NCI-H446 (cell line): ENCODE measurements around the gene DNAJC10.
A peak's percentile ranks its signal among the peaks of the same experiment; 100 is the strongest.

Source experiments
- DNase-seq, 2 experiments: peaks; one replicate each; lab custom pipeline; 2025; lab: John Stamatoyannopoulos, UW

The DNAJC10 gene

DNA sequence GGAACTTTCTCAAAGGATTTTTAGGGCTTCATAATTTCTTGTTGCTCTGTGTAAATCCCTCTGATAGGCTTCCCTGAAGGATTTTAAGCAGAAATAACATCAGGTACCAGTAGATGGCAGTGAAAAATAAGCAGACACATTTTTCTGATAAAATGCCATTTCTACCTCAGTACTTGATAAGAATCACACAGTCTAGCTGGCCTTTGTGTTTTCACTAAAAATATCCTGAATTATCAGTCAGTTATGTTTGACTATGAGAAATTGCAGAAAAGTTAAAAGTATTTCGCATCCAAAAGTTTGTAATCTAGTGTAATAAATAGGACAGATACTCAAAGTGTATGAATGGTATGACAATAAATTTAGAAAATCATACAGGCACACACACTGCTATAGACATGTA is 68.7 kb downstream of the DNAJC10 start:
- DNase-seq: peak in 1 of 2 experiments; percentile 38

DNA sequence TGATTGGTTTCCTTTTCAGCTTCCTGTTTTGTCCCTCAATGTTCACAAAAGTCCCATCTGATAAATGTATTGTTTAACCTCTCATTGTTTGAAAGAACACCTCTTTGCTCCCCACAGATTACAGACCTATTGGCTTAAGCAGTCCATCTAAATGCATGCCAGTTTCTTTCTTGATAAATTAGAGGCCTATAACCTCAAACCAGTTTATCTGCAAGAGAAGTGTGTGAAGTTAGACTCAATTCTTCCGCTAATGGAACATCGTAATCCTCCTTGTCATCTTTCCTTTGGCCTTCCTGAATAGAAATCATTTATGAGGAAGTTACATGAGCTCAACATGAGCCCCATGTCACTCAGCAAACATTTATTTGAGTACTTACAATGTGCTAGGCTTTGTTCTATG is 76.4 kb downstream of the DNAJC10 start:
- DNase-seq: no peak

DNA sequence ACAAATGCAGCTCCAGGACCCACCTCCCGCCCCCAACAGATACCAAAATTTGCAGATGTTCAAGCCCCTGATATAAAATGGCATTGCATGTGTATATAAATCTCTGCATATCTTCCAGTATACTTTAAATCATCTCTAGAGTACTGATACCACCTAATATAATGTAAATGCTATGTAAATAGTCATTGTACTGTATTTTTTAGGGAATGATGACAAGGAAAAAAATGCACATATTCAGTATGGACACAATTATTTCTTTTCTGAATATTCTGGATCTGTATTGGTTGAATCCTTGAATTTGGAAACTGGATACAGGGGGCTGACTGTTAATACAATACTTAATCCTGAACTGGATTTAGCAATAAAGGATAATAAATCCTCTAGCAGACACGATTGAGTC is 82.7 kb downstream of the DNAJC10 start:
- DNase-seq: no peak

DNA sequence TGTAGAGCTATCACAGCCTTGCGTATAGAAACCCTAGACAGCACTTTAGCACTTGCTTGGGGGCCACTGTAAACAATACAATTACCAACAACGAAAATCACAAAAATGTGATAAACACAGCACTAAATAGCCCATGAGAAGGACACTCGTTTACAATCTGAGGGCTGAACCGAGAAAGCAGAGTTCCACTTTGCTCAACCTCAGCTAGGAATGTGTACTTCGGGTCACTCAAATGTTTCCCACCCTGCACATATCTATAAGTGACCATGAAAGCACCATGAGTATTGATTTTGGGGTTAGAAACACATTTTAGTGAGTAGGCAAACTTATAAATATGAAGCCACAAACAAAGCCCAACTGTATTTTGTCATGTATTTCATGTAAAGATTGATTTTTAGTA is 88.1 kb downstream of the DNAJC10 start:
- DNase-seq: no peak

DNA sequence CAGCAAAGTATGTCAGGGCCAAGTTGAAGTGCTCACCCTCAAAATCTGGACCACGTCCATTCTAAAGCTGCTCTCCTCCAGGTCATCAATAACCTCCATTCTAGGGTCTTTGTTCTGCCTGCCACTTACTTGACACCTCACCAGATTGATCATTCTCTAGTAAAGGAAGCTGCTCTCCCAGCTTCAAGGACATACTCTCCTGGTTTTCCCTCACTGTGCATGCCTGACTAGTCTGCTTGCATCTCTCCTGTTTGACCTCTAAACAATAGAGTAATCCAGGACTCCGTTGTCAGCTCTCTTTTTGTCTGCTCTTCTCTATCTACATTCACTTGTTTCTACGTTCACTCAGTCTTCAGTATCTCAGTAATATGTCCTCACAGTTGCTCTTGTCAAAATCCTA is 91.3 kb downstream of the DNAJC10 start:
- no peak for DNase-seq

DNA sequence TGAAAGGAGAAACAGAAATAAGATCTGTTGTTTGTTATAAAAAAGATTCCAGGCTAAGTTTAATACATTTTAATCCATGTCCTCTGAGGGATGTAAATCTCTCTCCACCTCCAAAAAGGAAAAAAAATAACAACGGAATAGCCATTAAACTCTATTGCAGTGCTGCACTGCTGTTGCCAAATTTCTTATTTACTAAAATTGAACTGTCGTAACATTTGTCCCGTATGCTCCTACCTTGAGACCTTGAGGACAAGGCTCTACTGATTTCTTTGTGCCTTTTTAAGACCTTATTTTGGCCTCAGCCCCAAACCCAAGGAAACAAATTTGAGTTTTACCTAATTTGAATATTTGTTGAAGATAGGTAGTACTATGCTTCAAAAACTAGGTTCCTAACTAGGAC is 94.0 kb downstream of the DNAJC10 start:
- no peak for DNase-seq

DNA sequence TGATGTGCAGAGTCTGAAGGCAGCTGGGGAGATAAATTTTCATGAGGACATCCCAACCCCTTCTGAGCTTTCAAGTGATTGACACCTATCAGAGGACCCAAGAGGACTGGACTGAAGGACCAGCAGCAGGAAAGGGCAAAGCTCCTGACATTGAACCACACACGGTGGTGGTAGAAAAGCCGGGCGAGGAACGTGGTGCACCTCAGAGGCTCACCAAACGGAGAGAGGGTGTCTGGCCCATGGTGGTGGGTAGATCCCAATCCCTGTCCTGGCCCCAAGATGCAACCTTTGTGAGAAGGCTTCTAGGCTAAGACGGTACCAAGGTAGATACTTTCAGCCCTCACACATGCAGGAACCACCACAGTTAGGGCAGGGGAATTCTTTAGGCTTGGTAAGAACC is 98.3 kb downstream of the DNAJC10 start:
- no peak for DNase-seq

DNA sequence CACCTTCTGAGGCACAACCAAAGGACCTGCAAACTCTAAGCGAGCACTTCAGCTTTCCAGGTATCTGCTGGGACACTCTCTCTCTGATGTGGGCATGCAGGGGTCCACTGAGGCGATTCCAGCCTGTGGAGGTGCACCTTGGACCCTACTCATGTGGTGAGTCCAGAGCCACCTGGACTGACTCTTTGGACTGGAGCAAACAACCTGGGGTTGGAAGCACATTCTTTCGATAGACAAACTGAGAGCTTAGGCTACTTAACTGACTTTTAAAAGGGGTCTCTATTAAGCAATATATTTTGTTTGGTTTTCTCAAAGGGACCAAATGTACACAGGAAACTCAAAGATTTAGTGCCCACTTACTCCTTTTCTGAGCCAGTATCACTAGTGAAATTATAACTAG is 98.7 kb downstream of the DNAJC10 start:
- DNase-seq: no peak

DNA sequence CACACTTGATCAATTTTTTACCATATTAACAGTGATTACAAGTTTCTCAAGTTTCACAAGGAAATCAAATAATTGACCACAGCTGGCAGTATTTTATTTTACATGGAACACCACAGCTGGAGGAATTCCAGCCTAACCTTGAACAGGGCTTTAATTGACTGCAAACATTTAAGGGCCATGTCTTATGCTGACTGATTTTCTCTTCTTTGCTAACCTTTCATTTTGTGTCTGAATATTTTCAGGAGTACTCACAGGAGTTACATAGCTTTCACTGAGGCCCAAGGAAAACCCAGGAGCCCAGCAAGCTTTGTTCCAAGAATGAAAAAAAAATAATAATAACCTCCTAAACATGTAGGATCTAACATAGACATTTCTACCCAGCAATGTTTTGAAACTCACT is 100.8 kb downstream of the DNAJC10 start:
- DNase-seq: no peak

DNA sequence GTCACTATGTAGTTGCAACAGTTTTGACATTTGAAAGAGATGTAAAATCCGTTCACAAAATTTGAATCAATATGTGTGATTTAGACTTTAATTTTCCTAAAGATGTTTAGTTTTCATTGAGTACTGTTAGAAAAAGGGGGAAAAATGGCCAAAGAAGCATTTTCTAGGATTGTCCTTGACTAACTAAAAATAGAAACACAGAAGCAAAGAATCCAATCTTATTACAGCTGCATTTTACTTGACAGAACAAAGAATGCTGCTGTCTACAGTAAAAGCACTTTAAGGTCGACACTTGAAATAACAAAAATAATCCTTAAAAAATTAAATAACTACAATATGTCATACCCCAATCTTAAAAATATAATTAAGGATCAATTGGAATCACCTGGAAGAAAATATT is 101.5 kb downstream of the DNAJC10 start:
- no peak for DNase-seq

DNA sequence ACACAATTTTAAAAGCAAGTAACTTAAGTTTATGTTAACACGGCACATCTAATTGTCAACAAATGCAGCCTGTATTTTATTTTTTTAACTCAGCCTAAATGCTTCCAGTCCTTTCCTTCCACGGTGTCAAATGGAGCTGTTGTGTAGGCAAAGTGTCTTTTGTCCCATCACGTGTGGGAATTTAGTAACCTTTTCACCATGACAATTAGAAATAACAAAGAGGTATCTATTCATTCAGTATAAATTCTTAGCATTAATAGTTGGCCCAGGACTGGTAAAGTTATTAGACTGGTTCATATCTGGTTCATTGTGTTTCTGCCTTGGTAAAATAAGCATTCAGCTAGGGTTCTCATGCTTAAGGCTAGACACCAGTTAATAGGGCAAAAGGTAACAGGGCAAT is 102.4 kb downstream of the DNAJC10 start:
- DNase-seq: no peak

DNA sequence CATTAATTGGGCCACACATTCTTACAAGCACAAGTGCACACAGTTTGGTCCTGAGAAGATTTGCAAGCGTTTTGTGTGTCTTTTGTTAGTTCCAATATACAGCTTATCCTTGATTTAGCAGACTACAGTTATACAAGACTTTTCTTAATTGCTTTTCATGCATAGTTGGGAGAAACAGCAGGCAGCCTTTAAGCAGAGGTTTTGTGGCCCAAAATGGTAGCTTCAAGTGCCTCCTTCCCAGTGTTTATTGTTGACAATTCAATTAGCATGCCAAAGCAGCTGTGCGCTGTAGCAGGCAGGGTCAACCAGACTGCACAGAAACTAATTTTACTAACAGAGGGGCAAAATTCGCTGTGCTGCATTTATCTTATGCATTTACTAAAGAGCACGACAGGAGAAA is 102.9 kb downstream of the DNAJC10 start:
- no peak for DNase-seq

DNA sequence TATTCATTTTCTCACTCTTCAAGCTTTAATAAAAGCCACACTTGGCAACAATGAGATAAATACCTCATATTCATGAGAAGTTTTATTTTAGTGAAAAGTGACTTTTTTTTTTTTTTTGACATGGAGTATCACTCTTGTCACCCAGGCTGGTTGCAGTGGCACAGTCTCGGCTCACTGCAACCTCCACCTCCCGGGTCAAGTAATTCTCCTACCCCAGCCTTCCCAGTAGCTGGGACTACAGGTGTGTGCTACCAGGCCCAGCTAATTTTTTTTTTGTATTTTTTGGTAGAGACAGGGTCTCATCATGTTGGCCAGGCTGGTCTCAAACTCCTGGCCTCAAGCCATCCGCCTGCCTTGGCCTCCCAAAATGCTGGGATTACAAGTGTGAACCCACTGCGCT is 103.4 kb downstream of the DNAJC10 start:
- no peak for DNase-seq

DNA sequence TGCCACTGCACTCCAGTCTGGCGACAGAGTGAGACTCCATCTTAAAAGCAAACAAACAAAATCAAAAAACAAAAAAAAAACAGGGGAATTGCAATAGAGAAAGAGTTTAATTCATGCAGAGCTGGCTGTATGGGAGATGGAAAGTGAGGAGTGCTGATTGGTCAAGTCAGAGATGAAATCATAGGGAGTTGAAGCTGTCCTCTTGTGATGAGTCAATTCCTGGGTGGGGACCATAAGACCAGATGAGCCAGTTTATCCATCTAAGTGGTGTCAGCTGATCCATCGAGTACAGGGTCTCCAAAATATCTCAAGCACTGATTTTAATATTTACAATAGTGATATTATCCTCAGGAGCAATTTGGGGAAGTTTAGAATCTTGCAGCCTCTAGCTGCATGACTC is 105.1 kb downstream of the DNAJC10 start:
- DNase-seq: no peak

DNA sequence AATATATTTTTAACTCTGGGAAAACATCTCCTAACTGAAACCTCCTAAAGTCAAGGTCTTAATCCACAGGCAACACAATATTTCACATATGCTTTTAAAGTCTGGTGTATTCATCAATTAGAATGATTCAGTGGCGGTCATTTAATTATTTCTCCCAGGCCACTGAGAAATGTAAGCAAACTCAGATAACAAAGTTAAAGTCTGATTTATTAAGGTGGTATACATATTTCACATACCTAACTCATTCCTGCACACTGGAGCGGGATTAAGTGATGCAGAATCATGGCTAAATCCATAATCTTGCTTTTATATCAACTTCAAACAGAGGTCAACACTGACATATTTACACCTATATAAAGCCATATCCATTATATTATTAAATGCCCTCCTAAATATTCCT is 106.7 kb downstream of the DNAJC10 start:
- DNase-seq: no peak

DNA sequence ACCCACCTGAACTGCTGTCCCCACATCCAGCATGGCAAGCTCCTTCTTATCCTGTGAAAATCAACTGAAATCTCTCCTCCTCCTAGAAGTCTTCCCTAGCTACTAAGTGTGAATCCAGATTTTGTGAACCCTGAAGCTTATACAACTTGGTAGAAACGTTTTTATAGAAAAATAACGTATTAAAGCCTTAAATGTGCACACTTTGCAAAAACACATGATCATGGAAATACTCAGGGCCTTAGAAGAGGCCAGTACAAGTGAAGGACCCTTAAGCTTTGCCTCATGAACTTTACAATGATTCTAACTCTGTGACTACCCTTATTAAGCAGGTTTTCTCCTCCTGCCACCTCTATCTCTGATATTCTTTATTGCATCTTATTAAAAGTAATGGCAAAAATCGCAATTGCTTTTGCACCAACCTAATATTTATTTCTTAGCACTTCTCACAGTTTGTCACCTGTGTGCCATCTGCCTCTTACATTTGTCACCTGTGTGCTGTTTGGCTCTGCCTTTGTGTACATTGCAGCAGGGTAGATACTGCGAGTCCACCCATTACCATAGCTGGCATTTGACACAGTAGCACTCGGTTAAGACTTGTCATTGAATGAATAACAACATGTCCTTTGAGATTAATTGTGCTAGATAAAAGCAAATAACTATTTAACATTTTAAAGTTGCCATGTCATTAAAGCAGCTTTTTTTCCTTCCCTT is 108.2 kb downstream of the DNAJC10 start:
- no peak for DNase-seq

DNA sequence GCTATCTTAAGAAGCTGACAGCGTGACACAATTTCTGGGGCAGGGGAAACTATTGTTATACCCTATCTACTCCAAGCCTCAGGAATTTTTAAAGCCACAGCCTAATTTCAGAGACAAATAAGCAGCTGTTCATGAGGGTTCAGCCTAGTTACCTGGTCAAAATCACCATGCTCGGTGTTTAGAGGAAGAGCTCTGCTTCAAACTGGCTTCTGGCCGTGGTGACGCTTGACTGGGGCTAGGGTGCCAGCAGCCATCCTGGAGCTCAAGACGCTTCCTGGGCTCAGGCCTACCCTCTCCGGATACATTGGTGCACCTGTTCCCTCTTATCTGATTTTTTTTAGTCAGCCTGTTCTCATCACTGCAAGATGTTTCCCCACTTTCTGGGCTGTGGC is 108.7 kb downstream of the DNAJC10 start:
- DNase-seq: no peak

DNA sequence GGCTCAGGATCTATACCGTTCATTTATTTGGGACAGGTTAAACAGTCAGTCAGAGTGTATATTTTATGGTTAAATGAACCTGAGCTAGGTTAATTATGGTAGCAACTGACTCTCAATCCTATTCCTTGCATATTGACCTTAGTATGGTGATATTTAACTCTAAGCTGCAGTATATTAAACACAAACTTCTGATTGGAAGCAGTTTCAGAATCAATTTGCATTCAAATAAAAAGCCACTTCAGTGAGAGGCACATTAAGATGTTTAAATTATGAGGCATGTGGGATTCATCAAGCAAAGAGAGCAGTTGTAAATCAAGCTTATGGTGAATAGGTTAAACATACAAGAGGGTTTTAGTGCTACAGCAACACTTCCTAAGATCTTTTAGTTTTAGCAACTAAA is 110.0 kb downstream of the DNAJC10 start:
- no peak for DNase-seq

DNA sequence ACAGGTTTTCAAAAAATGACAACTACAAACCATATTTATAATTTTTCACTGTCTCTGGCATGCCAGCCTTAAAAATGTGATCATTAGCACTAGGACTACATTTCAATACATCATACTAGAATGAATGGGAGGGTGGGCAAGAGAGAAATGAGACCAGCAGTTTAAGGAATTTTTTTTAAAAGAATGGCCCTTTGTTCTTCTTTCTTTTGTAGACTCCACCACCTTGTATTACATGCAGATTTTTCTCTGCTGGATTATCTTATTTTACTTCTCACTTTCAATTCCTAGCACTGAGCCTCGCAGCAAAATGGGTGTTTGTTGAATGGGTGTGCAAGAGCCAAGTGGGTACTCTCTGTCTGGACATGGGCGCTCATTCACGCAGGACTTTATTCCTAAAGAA is 110.4 kb downstream of the DNAJC10 start:
- DNase-seq: no peak

DNA sequence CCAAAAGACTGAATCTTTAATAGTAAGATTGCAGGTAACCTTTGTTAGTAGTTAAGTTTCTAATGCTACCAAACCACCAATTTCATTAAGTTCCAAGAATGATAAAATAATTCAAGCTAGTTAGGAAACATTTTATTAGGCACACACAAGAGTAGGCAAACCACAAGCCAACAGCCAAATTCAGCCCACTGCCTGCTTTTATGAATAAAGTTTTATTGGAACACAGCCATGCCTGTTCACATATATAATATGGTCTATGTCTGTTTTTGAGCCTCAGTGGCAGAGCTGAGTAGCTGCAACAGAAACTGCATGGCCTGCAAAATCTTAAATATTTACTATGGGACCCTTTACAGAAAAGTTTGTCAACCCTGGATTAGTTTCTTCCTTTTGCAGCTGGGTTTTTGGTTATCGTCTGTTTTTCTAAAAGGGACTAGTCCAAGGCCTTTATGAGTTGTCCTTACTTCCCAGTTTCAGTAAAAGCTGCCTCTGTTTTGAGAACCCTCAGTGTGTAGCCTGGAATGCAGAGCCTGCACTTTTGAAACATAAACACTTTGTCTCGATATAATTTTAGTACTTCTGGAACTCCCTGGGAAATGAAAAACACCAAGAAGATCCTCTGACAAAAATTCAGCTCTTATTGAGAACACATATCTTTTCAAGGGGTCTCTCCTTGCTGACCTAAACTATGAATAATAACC is 111.3 kb downstream of the DNAJC10 start:
- DNase-seq: no peak

DNA sequence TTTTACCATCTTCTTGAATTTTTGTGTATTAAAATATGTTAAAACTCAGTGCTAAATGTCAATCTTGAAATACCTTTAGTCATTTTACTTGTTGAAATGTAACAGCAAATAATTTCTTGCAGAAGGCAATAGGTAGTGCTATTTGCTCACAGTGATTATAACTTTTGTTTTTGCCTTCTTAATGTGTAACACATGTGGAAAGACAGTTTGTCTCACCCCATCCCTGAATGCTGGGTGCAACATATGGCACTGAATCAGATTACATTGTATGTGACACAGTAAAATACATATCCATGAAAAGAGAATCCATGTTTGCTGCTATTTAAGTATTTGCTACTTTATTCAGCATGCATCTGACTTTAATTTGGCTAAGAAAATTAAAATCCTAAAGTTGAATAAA is 115.0 kb downstream of the DNAJC10 start:
- peak in 1 of 2 experiments; percentile 9 for DNase-seq

DNA sequence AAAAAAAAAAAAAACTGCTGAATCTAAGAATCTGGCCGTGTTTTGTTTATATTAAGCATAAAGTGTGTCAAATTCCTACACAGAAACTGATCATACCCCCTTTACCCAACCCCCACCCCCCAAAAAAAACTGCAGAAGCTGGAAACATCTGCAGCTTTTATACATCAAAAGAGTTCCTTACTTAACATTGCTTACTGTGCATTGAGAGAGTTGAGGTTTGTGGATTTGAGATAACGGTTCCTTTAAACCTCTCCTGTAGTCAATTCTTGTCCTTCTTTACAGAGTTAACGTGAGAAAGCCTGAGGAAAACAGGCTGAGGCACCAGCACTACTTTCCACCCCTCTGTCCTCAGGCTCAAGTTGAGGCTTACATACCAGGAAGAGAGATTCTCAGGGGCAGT is 115.9 kb downstream of the DNAJC10 start:
- no peak for DNase-seq

DNA sequence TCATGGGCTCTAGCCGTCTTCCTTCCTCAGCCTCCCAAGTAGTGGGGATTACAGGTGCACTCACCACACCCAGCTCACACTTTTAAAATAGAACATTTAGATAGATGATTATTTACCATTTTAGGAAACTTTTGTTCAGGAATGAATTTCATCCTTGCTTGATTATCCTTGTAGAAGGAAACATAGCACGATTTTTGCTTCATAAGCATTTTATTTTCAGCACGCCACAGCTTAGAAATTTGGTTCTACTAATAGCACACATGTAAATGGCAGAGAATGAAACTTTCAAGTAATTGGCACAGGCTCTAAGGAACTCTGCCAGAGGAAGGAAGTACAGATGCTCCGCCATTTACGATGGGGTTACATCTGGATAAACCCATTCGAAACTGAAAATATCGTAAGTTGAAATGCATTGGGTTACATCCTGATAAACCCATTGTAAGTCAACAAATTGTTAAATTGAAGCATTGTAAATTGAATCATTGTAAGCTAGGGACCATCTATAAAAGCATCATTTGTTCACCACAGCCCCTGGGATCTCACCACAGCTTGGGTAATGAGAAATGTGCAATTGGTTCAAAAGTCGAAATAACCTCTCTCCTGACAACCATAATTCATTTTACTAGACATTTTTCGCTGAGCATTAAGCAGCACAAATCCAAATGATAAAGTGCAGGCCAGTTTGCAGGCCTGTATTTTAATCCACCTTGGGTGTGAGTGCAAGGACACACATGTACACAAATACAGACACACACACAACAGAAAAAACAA is 117.2 kb downstream of the DNAJC10 start:
- no peak for DNase-seq
